ENCODE measurements around the gene BTN3A1.

DNA sequence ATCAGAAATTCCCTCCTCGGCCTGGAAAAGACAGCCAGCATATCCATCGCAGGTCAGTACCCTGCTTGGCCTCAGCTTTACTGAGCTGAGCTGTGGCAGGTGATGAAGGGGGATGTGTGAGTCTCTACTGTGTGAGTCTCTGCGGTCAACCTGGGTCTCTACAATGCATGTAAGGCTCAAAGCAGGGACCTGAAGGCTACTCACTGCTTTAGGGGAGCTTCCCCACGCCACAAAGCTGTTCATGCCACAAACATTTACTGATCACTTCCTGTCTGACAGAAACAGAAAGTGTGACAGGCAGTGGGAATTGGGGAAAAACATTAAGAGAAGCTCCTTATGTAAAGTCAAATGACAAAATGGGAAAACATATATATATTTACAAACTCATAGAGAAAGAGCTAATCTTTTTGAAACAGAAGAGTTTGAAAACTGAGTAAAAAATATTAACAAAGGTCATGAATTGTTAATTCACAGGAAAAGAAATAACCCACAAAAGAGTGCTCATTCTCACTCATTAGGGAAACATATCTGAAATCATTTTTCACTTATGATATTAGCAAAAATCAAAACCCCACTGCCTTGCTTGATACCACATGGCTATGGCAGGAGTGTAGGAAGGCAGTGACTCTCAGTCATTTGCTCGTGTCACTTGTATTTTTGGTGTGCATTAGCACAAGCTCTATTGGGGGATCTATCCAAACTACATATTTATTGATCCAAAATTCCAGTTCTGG is 44.0 kb downstream of the BTN3A1 start:
- TF ChIP-seq, protein P1, sequence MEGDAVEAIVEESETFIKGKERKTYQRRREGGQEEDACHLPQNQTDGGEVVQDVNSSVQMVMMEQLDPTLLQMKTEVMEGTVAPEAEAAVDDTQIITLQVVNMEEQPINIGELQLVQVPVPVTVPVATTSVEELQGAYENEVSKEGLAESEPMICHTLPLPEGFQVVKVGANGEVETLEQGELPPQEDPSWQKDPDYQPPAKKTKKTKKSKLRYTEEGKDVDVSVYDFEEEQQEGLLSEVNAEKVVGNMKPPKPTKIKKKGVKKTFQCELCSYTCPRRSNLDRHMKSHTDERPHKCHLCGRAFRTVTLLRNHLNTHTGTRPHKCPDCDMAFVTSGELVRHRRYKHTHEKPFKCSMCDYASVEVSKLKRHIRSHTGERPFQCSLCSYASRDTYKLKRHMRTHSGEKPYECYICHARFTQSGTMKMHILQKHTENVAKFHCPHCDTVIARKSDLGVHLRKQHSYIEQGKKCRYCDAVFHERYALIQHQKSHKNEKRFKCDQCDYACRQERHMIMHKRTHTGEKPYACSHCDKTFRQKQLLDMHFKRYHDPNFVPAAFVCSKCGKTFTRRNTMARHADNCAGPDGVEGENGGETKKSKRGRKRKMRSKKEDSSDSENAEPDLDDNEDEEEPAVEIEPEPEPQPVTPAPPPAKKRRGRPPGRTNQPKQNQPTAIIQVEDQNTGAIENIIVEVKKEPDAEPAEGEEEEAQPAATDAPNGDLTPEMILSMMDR (conservative IDR thresholded peaks at IDR 0.05; ENCODE audit: low read length), result no peak
- TF ChIP-seq EZH2phosphoT487 (IDR thresholded peaks at IDR 0.05; ENCODE audit: borderline replicate concordance, low read depth, low read length), result no peak

Measured in OCI-LY7 (cell line).